Loucy (cell line): ENCODE data around the gene C5orf15.

Experiments used
- EZH2phosphoT487 ChIP-seq: fragments of 200-600 bp; IDR thresholded peaks from 2 replicates; pipeline ENCODE4 v1.6.1; 2018; ENCODE audit warnings: antibody characterized with exemption, mild to moderate bottlenecking, moderate library complexity, borderline replicate concordance
- TF ChIP-seq, protein P1 (sequence below): fragments of 200-600 bp; sonication (generic); conservative IDR thresholded peaks from 2 replicates; pipeline ENCODE4 v1.5.1; 2014; ENCODE audit warnings: mild to moderate bottlenecking, antibody characterized with exemption, low read length

DNA sequence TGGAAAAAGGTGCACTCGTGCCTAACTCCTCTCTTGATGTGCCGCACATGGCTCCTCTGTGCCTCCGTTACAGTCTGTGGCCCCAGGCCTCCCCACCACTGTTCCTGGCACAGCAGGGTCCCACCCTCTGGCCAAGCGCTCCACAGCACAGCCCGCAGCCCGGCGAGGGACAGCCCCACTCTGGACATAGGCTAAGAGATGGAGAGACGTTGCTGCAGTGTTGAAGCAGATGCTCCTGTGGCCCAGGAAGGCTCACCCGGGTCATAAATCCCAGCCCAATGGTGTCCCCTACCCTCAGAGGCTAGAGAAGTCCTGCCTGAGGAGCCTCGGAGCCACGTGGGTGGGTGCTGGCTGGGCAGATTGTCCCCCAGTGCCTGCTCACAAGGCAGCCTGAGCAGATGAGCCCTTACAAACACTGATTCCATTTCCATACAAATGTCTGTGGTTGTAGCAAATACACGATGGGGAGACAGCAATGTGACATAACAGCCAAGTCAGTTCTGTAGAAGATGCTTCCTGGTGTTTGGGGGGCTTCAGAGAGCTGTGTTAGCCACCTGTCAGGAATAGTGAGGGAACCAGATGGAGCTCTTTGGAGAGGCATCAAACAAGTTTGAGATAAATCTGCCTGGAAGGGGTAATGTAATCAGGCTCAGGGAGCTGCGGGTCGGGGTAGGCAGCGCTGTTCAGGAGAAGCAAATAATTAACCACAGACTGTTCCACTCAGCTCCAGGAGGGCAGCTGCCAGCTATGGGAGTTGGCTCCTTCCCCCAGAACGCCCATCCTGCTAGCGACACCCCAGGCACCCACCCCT, 41.7 kb downstream of the C5orf15 start:
- TF ChIP-seq, protein P1, sequence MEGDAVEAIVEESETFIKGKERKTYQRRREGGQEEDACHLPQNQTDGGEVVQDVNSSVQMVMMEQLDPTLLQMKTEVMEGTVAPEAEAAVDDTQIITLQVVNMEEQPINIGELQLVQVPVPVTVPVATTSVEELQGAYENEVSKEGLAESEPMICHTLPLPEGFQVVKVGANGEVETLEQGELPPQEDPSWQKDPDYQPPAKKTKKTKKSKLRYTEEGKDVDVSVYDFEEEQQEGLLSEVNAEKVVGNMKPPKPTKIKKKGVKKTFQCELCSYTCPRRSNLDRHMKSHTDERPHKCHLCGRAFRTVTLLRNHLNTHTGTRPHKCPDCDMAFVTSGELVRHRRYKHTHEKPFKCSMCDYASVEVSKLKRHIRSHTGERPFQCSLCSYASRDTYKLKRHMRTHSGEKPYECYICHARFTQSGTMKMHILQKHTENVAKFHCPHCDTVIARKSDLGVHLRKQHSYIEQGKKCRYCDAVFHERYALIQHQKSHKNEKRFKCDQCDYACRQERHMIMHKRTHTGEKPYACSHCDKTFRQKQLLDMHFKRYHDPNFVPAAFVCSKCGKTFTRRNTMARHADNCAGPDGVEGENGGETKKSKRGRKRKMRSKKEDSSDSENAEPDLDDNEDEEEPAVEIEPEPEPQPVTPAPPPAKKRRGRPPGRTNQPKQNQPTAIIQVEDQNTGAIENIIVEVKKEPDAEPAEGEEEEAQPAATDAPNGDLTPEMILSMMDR: no peak
- TF ChIP-seq EZH2phosphoT487: no peak
